ENCODE data around the gene LRRFIP1.

Gene LRRFIP1

DNA sequence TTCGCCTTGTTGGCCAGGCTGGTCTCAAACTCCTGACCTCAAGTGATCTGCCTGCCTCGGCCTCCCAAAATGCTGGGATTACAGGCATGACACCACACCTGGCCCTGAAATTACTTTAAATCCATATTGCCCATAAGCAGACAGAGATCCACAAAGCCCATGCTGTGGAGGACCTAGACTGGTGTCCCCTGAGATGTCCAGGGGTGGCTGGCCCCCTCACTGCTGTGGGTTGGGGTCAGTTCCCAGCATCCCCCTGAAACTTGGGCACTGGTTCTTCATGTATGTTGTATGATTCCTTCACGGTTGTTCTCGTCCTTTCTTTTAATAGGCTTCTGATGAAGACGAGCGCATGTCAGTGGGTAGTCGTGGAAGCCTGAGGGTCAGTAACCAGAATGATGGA is 93.1 kb downstream of the LRRFIP1 start:
- DNase-seq (ENCODE audit: low read depth): no peak
- no peak overlapping the region for H3K4me3 ChIP-seq (ENCODE audit: low read depth, low read length)
- TF ChIP-seq, protein P1, sequence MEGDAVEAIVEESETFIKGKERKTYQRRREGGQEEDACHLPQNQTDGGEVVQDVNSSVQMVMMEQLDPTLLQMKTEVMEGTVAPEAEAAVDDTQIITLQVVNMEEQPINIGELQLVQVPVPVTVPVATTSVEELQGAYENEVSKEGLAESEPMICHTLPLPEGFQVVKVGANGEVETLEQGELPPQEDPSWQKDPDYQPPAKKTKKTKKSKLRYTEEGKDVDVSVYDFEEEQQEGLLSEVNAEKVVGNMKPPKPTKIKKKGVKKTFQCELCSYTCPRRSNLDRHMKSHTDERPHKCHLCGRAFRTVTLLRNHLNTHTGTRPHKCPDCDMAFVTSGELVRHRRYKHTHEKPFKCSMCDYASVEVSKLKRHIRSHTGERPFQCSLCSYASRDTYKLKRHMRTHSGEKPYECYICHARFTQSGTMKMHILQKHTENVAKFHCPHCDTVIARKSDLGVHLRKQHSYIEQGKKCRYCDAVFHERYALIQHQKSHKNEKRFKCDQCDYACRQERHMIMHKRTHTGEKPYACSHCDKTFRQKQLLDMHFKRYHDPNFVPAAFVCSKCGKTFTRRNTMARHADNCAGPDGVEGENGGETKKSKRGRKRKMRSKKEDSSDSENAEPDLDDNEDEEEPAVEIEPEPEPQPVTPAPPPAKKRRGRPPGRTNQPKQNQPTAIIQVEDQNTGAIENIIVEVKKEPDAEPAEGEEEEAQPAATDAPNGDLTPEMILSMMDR (conservative IDR thresholded peaks at IDR 0.05; ENCODE audit: low read depth, low read length): no peak

- TF ChIP-seq, protein P1 (conservative IDR thresholded peaks at IDR 0.05; ENCODE audit: low read depth, low read length): no peak
- peak; percentile 52 for DNase-seq (ENCODE audit: low read depth)
- H3K4me3 ChIP-seq (ENCODE audit: low read depth, low read length): no peak overlapping the region
Observed at GRCh38 chr2:237720957-237721356, 93.6 kb downstream of the LRRFIP1 start.

- TF ChIP-seq, protein P1 (conservative IDR thresholded peaks at IDR 0.05; ENCODE audit: low read depth, low read length): no peak
- no peak for DNase-seq (ENCODE audit: low read depth)
- no peak overlapping the region for H3K4me3 ChIP-seq (ENCODE audit: low read depth, low read length)
Observed at GRCh38 chr2:237721458-237721857, 94.1 kb downstream of the LRRFIP1 start.

GRCh38 chr2:237722616-237723015 is 95.2 kb downstream of the LRRFIP1 start:
- DNase-seq (ENCODE audit: low read depth): no peak
- no peak overlapping the region for H3K4me3 ChIP-seq (ENCODE audit: low read depth, low read length)
- TF ChIP-seq, protein P1 (conservative IDR thresholded peaks at IDR 0.05; ENCODE audit: low read depth, low read length): no peak

- H3K4me3 ChIP-seq (ENCODE audit: low read depth, low read length): no peak overlapping the region
- no peak for DNase-seq (ENCODE audit: low read depth)
- TF ChIP-seq, protein P1 (conservative IDR thresholded peaks at IDR 0.05; ENCODE audit: low read depth, low read length): no peak
Observed at GRCh38 chr2:237723023-237723422, 95.6 kb downstream of the LRRFIP1 start.

DNA sequence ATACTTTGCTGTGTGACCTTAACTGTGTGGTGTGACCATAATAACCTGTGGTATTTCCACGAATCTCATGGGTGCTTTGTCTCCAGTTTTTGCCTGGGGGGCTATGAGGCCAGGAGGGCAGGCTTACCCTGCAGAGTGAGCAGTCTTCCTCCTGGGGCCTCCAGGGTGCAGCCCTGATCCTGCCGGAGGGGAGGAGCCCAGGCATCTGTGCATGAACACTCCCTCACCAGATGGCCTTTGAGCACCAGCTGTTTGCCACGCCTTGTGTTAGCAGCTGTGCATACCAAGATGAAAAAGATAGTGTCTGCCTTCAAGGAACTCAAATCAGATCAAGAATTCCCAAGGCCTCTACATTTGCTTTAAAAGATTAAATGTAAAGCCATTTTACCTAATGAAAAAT is 96.2 kb downstream of the LRRFIP1 start:
- H3K4me3 ChIP-seq (ENCODE audit: low read depth, low read length): no peak overlapping the region
- TF ChIP-seq, protein P1 (conservative IDR thresholded peaks at IDR 0.05; ENCODE audit: low read depth, low read length): no peak
- peak; percentile 59 for DNase-seq (ENCODE audit: low read depth)

- DNase-seq (ENCODE audit: low read depth): no peak
- TF ChIP-seq, protein P1 (conservative IDR thresholded peaks at IDR 0.05; ENCODE audit: low read depth, low read length): no peak
- H3K4me3 ChIP-seq (ENCODE audit: low read depth, low read length): no peak overlapping the region
Observed at GRCh38 chr2:237724811-237725478, 97.6 kb downstream of the LRRFIP1 start.
